C4-2B (cell line): ENCODE data around the gene DENND4C.

Experiments used
- ZFX ChIP-seq: fragments of 450-650 bp; IDR thresholded peaks from 2 replicates; pipeline ENCODE4 v1.6.1; 2017
- TF ChIP-seq, protein P1 (sequence below): fragments of 450-650 bp; conservative IDR thresholded peaks from 2 replicates; pipeline ENCODE4 v1.5.1; 2017; ENCODE audit warnings: mild to moderate bottlenecking

DNA sequence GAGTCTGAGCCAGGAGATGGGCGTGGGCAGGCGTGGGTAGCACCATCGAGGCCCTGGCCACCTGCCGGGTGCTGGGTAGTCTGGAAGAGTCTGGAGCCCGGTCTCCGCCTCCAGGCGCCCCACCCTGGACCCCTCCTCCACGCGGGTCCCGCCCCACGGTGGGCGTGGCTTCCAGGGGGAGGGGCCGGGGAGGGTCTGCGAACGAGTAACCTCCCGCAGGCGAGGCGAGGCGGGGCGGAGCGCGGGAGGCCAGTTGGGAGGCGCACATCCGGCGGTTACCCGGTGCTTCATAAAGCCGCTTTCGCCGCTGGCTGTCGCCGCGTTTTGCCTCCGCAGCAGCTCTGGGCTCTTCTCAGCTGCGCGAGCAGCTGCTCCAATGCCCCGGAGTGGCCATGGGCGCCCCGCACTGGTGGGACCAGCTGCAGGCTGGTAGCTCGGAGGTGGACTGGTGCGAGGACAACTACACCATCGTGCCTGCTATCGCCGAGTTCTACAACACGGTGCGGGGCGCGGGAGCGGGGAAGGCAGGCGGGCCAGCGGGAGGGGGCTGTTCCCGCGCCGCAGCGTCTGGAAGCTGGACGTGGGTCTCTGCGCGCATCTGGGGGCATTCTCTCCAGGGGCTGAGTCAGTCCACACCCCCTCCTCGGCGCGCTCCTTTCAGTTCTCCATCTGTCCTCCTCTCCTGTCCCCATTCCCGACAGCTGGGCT is 178.4 kb downstream of the DENND4C start, which contains the start of gene ACER2:
- TF ChIP-seq, protein P1, sequence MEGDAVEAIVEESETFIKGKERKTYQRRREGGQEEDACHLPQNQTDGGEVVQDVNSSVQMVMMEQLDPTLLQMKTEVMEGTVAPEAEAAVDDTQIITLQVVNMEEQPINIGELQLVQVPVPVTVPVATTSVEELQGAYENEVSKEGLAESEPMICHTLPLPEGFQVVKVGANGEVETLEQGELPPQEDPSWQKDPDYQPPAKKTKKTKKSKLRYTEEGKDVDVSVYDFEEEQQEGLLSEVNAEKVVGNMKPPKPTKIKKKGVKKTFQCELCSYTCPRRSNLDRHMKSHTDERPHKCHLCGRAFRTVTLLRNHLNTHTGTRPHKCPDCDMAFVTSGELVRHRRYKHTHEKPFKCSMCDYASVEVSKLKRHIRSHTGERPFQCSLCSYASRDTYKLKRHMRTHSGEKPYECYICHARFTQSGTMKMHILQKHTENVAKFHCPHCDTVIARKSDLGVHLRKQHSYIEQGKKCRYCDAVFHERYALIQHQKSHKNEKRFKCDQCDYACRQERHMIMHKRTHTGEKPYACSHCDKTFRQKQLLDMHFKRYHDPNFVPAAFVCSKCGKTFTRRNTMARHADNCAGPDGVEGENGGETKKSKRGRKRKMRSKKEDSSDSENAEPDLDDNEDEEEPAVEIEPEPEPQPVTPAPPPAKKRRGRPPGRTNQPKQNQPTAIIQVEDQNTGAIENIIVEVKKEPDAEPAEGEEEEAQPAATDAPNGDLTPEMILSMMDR = peak; percentile 31
- TF ChIP-seq ZFX = no peak
